Liver (tissue), 9 donors: ENCODE results near the gene BGN. TPM values are rescaled to one million over a fixed set of nuclear protein-coding genes. Genes with fewer than 3 reads are reported as not detected.
A peak's percentile ranks its signal among the peaks of the same experiment; 100 is the strongest.

Experiments
- DNase-seq: peaks from one replicate; pipeline ENCODE4 v3.0.0-alpha.2; 2017; ENCODE audit warnings: low spot score
- H3K27ac ChIP-seq, 2 donors: one replicate each; pipeline ENCODE4 v1.7.0; 2013; ENCODE audit warnings: inconsistent platforms in 2 of 2, low read length in 2 of 2, control low read depth in 1 of 2, low read depth in 1 of 2, mild to moderate bottlenecking in 1 of 2
- H3K27me3 ChIP-seq, 4 donors: one replicate each; pipeline versions ENCODE4 v1.6.1 to v1.7.0; 2013; ENCODE audit warnings: low read length in 3 of 4, inconsistent platforms in 1 of 4, mild to moderate bottlenecking in 1 of 4, moderate library complexity in 1 of 4; ENCODE audit not compliant: control insufficient read depth in 4 of 4, insufficient read depth in 4 of 4
- H3K36me3 ChIP-seq, 4 donors: one replicate each; pipeline versions ENCODE4 v1.6.1 to v1.7.0; 2013; ENCODE audit warnings: low read length in 3 of 4, mild to moderate bottlenecking in 3 of 4, low read depth in 1 of 4, moderate library complexity in 1 of 4; ENCODE audit not compliant: control insufficient read depth in 4 of 4, insufficient read depth in 3 of 4
- H3K4me1 ChIP-seq, 4 donors: one replicate each; pipeline versions ENCODE4 v1.6.1 to v1.7.0; 2013; ENCODE audit warnings: low read length in 3 of 4, mild to moderate bottlenecking in 3 of 4, moderate library complexity in 1 of 4; ENCODE audit not compliant: control insufficient read depth in 4 of 4, insufficient read depth in 4 of 4
- H3K4me3 ChIP-seq, 3 donors: one replicate each; pipeline versions ENCODE4 v1.6.1 to v1.7.0; 2013; ENCODE audit warnings: low read length in 3 of 3, control low read depth in 1 of 3, low read depth in 1 of 3, mild to moderate bottlenecking in 1 of 3
- H3K9ac ChIP-seq, 2 donors: one replicate each; pipeline ENCODE4 v1.7.0; 2013; ENCODE audit warnings: low read length in 2 of 2, mild to moderate bottlenecking in 2 of 2, moderate library complexity in 2 of 2, control low read depth in 1 of 2, low read depth in 1 of 2
- H3K9me3 ChIP-seq, 4 donors: one replicate each; pipeline versions ENCODE4 v1.6.1 to v1.7.0; 2013; ENCODE audit warnings: low read length in 3 of 4; ENCODE audit not compliant: control insufficient read depth in 4 of 4
- CTCF ChIP-seq: fragments of 150-350 bp; IDR thresholded peaks from 2 replicates; pipeline ENCODE4 v1.5.1; 2017; ENCODE audit warnings: improper control_type of control experiment, low read depth, low read length; ENCODE audit not compliant: missing input control
- FOXA1 ChIP-seq: IDR thresholded peaks from 2 replicates; pipeline ENCODE4 v1.6.1; 2016; ENCODE audit warnings: antibody characterized with exemption
- FOXA2 ChIP-seq: IDR thresholded peaks from 2 replicates; pipeline ENCODE4 v1.6.1; 2016; ENCODE audit warnings: antibody characterized with exemption
- GABPA ChIP-seq, 2 donors: IDR thresholded peaks in 1 of 2; conservative IDR thresholded peaks in 1 of 2; 2 replicates each; pipeline ENCODE4 v1.6.1; 2016; ENCODE audit warnings: antibody characterized with exemption in 2 of 2, mild to moderate bottlenecking in 1 of 2, moderate library complexity in 1 of 2
- HNF4A ChIP-seq, 2 donors: conservative IDR thresholded peaks; 2 replicates each; pipeline ENCODE4 v1.6.1; 2016; ENCODE audit warnings: antibody characterized with exemption in 2 of 2, mild to moderate bottlenecking in 2 of 2
- HNF4G ChIP-seq: IDR thresholded peaks from 2 replicates; pipeline ENCODE4 v1.6.1; 2016; ENCODE audit warnings: antibody characterized with exemption
- MAX ChIP-seq: IDR thresholded peaks from 2 replicates; pipeline ENCODE4 v1.6.1; 2016; ENCODE audit warnings: antibody characterized with exemption
- NR2F2 ChIP-seq: IDR thresholded peaks from 2 replicates; pipeline ENCODE4 v1.6.1; 2016; ENCODE audit warnings: antibody characterized with exemption
- RAD21 ChIP-seq, 2 donors: IDR thresholded peaks; 2 replicates each; pipeline ENCODE4 v1.6.1; 2016; ENCODE audit warnings: antibody characterized with exemption in 2 of 2, mild to moderate bottlenecking in 2 of 2
- REST ChIP-seq: IDR thresholded peaks from 2 replicates; pipeline ENCODE4 v1.6.1; 2016; ENCODE audit warnings: antibody characterized with exemption, mild to moderate bottlenecking
- RXRA ChIP-seq, 2 donors: IDR thresholded peaks; 2 replicates each; pipeline ENCODE4 v1.6.1; 2017 to 2018; ENCODE audit warnings: antibody characterized with exemption in 2 of 2, mild to moderate bottlenecking in 1 of 2
- SP1 ChIP-seq: IDR thresholded peaks from 2 replicates; pipeline ENCODE4 v1.6.1; 2018; ENCODE audit warnings: antibody characterized with exemption, mild to moderate bottlenecking
- YY1 ChIP-seq: IDR thresholded peaks from 2 replicates; pipeline ENCODE4 v1.6.1; 2016; ENCODE audit warnings: antibody characterized with exemption, mild to moderate bottlenecking
- WGBS: extraction: QIAGEN DNeasy Blood & Tissue Kit; methylation state at CpG from one replicate; pipeline ENCODE4 v1.1.7; 2013; 5-methylcytosine and 5-hydroxymethylcytosine counted together
- polyA plus RNA-seq, 2 donors: library from polyadenylated mRNA; stranded (reverse) in 1 of 2; unstranded in 1 of 2; fragments of 200-250 nt in 1 of 2; fragments of >200 nt in 1 of 2; fragmentation: Nextera tagmentation in 1 of 2; extraction: Ambion mirVana in 1 of 2; gene quantifications; one replicate each; pipeline versions ENCODE4 v1.2.1 to v1.2.3, GENCODE V29; 2013 to 2015
- total RNA-seq, 2 donors: library from RNA; depleted of rRNA; stranded (reverse); fragments of >200 nt; gene quantifications; one replicate each; pipeline ENCODE4 v1.2.3, GENCODE V29; 2014
- donor health status: healthy.
- donor health status: healthy.
- donor health status: healthy.
- donor health status: healthy.
- donor health status: healthy.

Gene BGN
- total and polyA plus RNA-seq, 4 donors: 11.7 to 131 (median 44.8) TPM

DNA sequence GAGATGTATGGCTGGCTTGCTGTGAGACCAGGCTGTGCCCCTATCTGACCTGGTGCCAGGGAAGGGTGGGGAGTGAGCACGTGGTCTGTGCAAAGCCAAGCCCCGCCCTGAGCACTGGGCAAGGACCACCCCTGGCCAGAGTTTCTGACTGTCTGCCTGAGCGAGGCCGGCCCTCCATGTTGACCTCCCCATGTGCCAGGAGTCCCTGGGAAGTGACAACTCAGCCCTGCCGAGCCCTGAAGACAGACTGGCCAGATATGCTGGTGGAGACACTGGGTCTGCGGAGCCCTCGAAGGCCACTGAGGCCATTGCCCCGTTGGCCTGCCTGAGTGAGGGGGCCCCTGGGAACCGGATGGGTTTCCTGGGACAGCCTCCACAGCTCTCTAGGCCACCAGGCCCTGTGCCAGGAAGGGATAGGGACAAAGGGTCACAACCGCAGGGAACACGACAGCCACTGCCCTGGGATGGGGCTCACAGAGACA, 7.1 kb upstream of the BGN start:
- no peaks in the 10 kb centered on the region for H3K36me3 ChIP-seq
- H3K9ac ChIP-seq: no peak overlapping the region
- no peaks in the 10 kb centered on the region for H3K9me3 ChIP-seq
- H3K4me1 ChIP-seq: peaks cover 0 to 6% (median 3%) of the 10 kb centered on the region in 4 donors
- H3K4me3 ChIP-seq: no peak overlapping the region
- TF ChIP-seq HNF4A (conservative IDR thresholded peaks at IDR 0.05) (no peak), CTCF (no peak), YY1 (no peak), MAX (no peak), RAD21 (IDR thresholded peaks at IDR 0.05) (no peak), RXRA (IDR thresholded peaks at IDR 0.05) (peak; percentile 45 to 72), SP1 (peak; percentile 51), NR2F2 (peak; percentile 97)
- H3K27me3 ChIP-seq: no peaks in the 10 kb centered on the region
- 54% methylated on average over 11 of the region's 11 CpGs for WGBS
- peak overlapping the region; percentile 17 to 59 for H3K27ac ChIP-seq
- DNase-seq: no peak

DNA sequence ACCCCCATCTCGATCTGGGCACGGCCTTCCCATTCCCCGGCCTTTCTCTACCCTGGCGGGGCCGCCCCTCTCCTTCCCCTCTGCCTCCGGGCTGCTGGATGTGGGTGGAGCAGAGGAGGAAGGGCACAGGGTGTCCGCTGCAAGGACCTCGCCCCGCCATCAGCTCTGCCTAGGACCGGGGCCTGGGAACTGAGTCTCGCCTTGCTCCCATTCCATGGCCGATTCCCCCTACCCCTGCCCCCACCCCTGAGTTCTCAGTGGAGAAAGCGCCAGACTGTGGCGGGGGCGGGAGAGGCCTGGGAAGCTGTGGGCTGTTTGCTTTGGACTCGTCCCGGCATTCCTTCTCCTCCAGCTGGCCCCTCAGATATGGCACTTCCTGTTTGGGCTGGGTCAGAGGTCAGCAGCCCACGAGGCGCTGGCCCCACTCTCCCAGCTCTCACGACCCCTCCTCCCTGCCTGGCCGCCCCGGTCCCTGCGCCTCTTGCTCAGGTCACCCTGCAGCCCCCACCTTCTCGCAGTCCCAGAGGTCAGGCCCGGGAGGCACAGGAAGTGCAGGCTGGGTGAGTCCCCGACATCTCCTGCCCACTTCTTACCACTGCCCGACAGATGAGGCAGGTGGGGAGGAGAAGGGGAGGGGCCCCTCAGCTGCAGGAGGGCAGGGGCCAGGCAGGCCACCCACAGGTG, 6.4 kb upstream of the BGN start:
- peaks cover 0 to 6% (median 3%) of the 10 kb centered on the region in 4 donors for H3K4me1 ChIP-seq
- no peaks in the 10 kb centered on the region for H3K36me3 ChIP-seq
- H3K9ac ChIP-seq: no peak overlapping the region
- DNase-seq: peak; percentile 35
- H3K4me3 ChIP-seq: no peak overlapping the region
- H3K27me3 ChIP-seq: no peaks in the 10 kb centered on the region
- H3K27ac ChIP-seq: peak overlapping the region; percentile 17 to 59
- 43% methylated on average over 27 of the region's 27 CpGs for WGBS
- H3K9me3 ChIP-seq: no peaks in the 10 kb centered on the region
- TF ChIP-seq SP1 (no peak), RXRA (IDR thresholded peaks at IDR 0.05) (peak in 1 of 2 donors; percentile 4), RAD21 (IDR thresholded peaks at IDR 0.05) (no peak), NR2F2 (peak; percentile 85), CTCF (no peak), HNF4G (no peak)

- no peak overlapping the region for H3K27ac ChIP-seq
- H3K4me3 ChIP-seq: no peak overlapping the region
- no peaks in the 10 kb centered on the region for H3K36me3 ChIP-seq
- no peak for TF ChIP-seq FOXA2
- no peak for TF ChIP-seq REST
- no peak for TF ChIP-seq CTCF
- no peak for TF ChIP-seq RXRA (IDR thresholded peaks at IDR 0.05)
- TF ChIP-seq FOXA1: no peak
- no peak for TF ChIP-seq GABPA (IDR thresholded peaks at IDR 0.05 in 1 of 2, conservative IDR thresholded peaks at IDR 0.05 in 1 of 2)
- H3K9me3 ChIP-seq: no peaks in the 10 kb centered on the region
- no peak for DNase-seq
- H3K4me1 ChIP-seq: peaks cover 0 to 6% (median 3%) of the 10 kb centered on the region in 4 donors
- no peak overlapping the region for H3K9ac ChIP-seq
- 91% methylated on average over 20 of the region's 20 CpGs for WGBS
- no peaks in the 10 kb centered on the region for H3K27me3 ChIP-seq
Observed at GRCh38 chrX:153490217-153490930, 4.4 kb upstream of the BGN start.
